CD4-positive, alpha-beta T cell (primary cell): ENCODE data around the gene CCDC51. TPM values are rescaled to one million over a fixed set of nuclear protein-coding genes. Genes with fewer than 3 reads are reported as not detected.

Experiments
- ATAC-seq: fragments of 200-7000 bp; cut with Tn5 transposase; one replicate; pipeline ENCODE4 v1.10.0; 2022; ENCODE audit warnings: mild to moderate bottlenecking; ENCODE audit not compliant: poor library complexity
- CTCF ChIA-PET: fragments of 350-600 bp; sonication (Branson Sonifier 250); formaldehyde crosslinking; loops from one replicate; lab custom pipeline; 2021; ENCODE audit warnings: antibody characterized with exemption, inconsistent platforms; lab: Charles Lee
- POLR2A ChIA-PET: fragments of 350-600 bp; sonication (Branson Sonifier 250); formaldehyde crosslinking; loops from one replicate; lab custom pipeline; 2021; ENCODE audit warnings: antibody characterized with exemption, inconsistent platforms; lab: Charles Lee
- DNase-seq, 14 experiments: peaks; one replicate each; pipeline ENCODE4 v3.0.0-alpha.2; 2013 to 2020; ENCODE audit warnings: mixed read lengths in 2 of 14
- H3K27ac ChIP-seq, 2 donors: one replicate each; pipeline versions ENCODE4 v1.5.1 to v1.7.0; 2013; ENCODE audit warnings: low read length in 2 of 2, low read depth in 1 of 2, mild to moderate bottlenecking in 1 of 2
- H3K27me3 ChIP-seq, 2 experiments: 1 replicate in 1 of 2; 2 replicates in 1 of 2; pipeline versions ENCODE4 v1.6.1 to v1.7.0; 2013; ENCODE audit warnings: low read length in 2 of 2, control low read depth in 1 of 2, mild to moderate bottlenecking in 1 of 2, moderate library complexity in 1 of 2; ENCODE audit not compliant: insufficient read depth in 2 of 2, control insufficient read depth in 1 of 2
- H3K36me3 ChIP-seq: one replicate; pipeline ENCODE4 v1.6.1; 2013; ENCODE audit warnings: low read length, control low read depth; ENCODE audit not compliant: insufficient read depth
- H3K4me1 ChIP-seq: one replicate; pipeline ENCODE4 v1.6.1; 2013; ENCODE audit warnings: low read length, control low read depth; ENCODE audit not compliant: insufficient read depth
- H3K4me3 ChIP-seq: one replicate; pipeline ENCODE4 v1.5.1; 2013; ENCODE audit warnings: mild to moderate bottlenecking, low read length, moderate library complexity
- H3K9me3 ChIP-seq, 2 experiments: 1 replicate in 1 of 2; 2 replicates in 1 of 2; pipeline versions ENCODE4 v1.6.1 to v1.7.0; 2013; ENCODE audit warnings: low read length in 2 of 2, mild to moderate bottlenecking in 2 of 2, control low read depth in 1 of 2, moderate library complexity in 1 of 2; ENCODE audit not compliant: control insufficient read depth in 1 of 2, insufficient read depth in 1 of 2
- H3K27ac Mint-ChIP-seq: one replicate; pipeline ENCODE4 v1.8.0; 2020; ENCODE audit warnings: mixed read lengths
- H3K27me3 Mint-ChIP-seq: one replicate; pipeline ENCODE4 v1.8.0; 2021; ENCODE audit warnings: mixed read lengths
- H3K36me3 Mint-ChIP-seq: one replicate; pipeline ENCODE4 v1.8.0; 2021; ENCODE audit warnings: low read depth, mixed read lengths
- H3K4me1 Mint-ChIP-seq: one replicate; pipeline ENCODE4 v1.8.0; 2021; ENCODE audit warnings: low read depth, mixed read lengths
- H3K4me3 Mint-ChIP-seq: one replicate; pipeline ENCODE4 v1.8.0; 2020; ENCODE audit warnings: mild to moderate bottlenecking, mixed read lengths
- H3K9me3 Mint-ChIP-seq: one replicate; pipeline ENCODE4 v1.8.0; 2020; ENCODE audit warnings: mixed read lengths
- CTCF ChIP-seq: fragments of 200-600 bp; IDR thresholded peaks from one replicate; pipeline ENCODE4 v1.8.0; 2022; ENCODE audit warnings: antibody characterized with exemption, mild to moderate bottlenecking
- intact Hi-C, 2 experiments: fragments of 100-400 bp; cut with DNase I in 1 of 2; cut with micrococcal nuclease in 1 of 2; formaldehyde crosslinking; loops; one replicate each; pipeline versions ENCODE4 v1.15.1 to v1.9.0; 2023 to 2025; cut with DNase I, micrococcal nuclease
- total RNA-seq, 174 experiments: library from RNA in 2 of 174; stranded (reverse) in 2 of 174; gene quantifications; one replicate each; pipeline ENCODE4 v1.2.3 and lab custom pipeline; 2021 to 2026

Gene CCDC51
- total RNA-seq, 2 experiments from 2014 or later, result 5.5 to 5.8 TPM

GRCh38 chr3:48411606-48412374, 28.1 kb downstream of the CCDC51 start:
- H3K4me1 Mint-ChIP-seq, result no peaks in the 10 kb centered on the region
- intact Hi-C loops, result no loop called here
- Histone ChIP-seq H3K27me3 (no peaks in the 10 kb centered on the region), H3K4me3 (no peak overlapping the region), H3K36me3 (no peaks in the 10 kb centered on the region), H3K9me3 (no peaks in the 10 kb centered on the region), H3K4me1 (no peaks in the 10 kb centered on the region), H3K27ac (no peak overlapping the region)
- no peaks in the 10 kb centered on the region for H3K27me3 Mint-ChIP-seq
- no peak overlapping the region for H3K27ac Mint-ChIP-seq
- no peaks in the 10 kb centered on the region for H3K9me3 Mint-ChIP-seq
- no peak overlapping the region for H3K4me3 Mint-ChIP-seq
- DNase-seq (peak in 1 of 14 experiments; percentile 2), ATAC-seq (no peak)
- ChIA-PET POLR2A (no interaction called here), CTCF (no interaction called here)
- no peaks in the 10 kb centered on the region for H3K36me3 Mint-ChIP-seq
- TF ChIP-seq CTCF, result no peak

GRCh38 chr3:48411041-48411588, 28.8 kb downstream of the CCDC51 start:
- Histone ChIP-seq H3K27ac (no peak overlapping the region), H3K36me3 (no peaks in the 10 kb centered on the region), H3K4me3 (no peak overlapping the region), H3K4me1 (no peaks in the 10 kb centered on the region), H3K9me3 (no peaks in the 10 kb centered on the region), H3K27me3 (no peaks in the 10 kb centered on the region)
- intact Hi-C loops, result no loop called here
- Mint-ChIP-seq H3K4me3 (no peak overlapping the region), H3K4me1 (no peaks in the 10 kb centered on the region), H3K9me3 (no peaks in the 10 kb centered on the region), H3K36me3 (no peaks in the 10 kb centered on the region), H3K27ac (no peak overlapping the region), H3K27me3 (no peaks in the 10 kb centered on the region)
- ATAC-seq (no peak), DNase-seq (peak in 1 of 14 experiments; percentile 3)
- ChIA-PET CTCF (no interaction called here), POLR2A (no interaction called here)
- TF ChIP-seq CTCF, result no peak

- Histone ChIP-seq H3K4me3 (no peak overlapping the region), H3K9me3 (no peaks in the 10 kb centered on the region), H3K4me1 (no peaks in the 10 kb centered on the region), H3K27ac (no peak overlapping the region), H3K36me3 (no peaks in the 10 kb centered on the region), H3K27me3 (no peaks in the 10 kb centered on the region)
- intact Hi-C loops, result no loop called here
- ATAC-seq (no peak), DNase-seq (peak in 2 of 14 experiments; percentile 1 to 20)
- no peaks in the 10 kb centered on the region for H3K27me3 Mint-ChIP-seq
- TF ChIP-seq CTCF, result no peak
- no peaks in the 10 kb centered on the region for H3K4me1 Mint-ChIP-seq
- no peaks in the 10 kb centered on the region for H3K36me3 Mint-ChIP-seq
- ChIA-PET CTCF (no interaction called here), POLR2A (no interaction called here)
- H3K4me3 Mint-ChIP-seq, result no peak overlapping the region
- H3K9me3 Mint-ChIP-seq, result no peaks in the 10 kb centered on the region
- no peak overlapping the region for H3K27ac Mint-ChIP-seq
Measured at GRCh38 chr3:48410205-48411040, 29.5 kb downstream of the CCDC51 start.
